UCSD-AML1 (cell line): ENCODE measurements around the gene IL4I1.

ENCODE experiments used
- DNase-seq: peaks from one replicate; lab custom pipeline; 2025; ENCODE audit not compliant: unreplicated experiment; lab: John Stamatoyannopoulos, UW

IL4I1 gene

GRCh38 chr19:49879243-49879963, 17.3 kb downstream of the IL4I1 start:
- DNase-seq: no peak

DNA sequence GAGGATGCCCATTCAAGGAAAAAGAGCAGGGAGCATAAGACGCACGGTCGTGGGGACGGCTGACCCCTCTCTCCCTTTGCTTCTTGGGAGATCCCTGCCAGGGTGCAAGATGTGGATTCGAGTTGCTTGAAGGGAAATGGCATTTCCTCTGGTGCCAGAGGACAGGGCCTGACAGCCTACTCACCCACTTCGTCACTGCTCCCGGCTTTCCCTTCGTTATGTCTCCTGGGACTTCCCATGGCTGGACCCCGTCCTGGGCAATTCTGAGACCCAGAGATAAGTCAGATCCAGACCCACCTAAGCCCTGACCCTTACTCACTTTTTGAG, 18.0 kb downstream of the IL4I1 start:
- no peak for DNase-seq

GRCh38 chr19:49877879-49878743, 18.6 kb downstream of the IL4I1 start:
- DNase-seq: peak; percentile 98

DNA sequence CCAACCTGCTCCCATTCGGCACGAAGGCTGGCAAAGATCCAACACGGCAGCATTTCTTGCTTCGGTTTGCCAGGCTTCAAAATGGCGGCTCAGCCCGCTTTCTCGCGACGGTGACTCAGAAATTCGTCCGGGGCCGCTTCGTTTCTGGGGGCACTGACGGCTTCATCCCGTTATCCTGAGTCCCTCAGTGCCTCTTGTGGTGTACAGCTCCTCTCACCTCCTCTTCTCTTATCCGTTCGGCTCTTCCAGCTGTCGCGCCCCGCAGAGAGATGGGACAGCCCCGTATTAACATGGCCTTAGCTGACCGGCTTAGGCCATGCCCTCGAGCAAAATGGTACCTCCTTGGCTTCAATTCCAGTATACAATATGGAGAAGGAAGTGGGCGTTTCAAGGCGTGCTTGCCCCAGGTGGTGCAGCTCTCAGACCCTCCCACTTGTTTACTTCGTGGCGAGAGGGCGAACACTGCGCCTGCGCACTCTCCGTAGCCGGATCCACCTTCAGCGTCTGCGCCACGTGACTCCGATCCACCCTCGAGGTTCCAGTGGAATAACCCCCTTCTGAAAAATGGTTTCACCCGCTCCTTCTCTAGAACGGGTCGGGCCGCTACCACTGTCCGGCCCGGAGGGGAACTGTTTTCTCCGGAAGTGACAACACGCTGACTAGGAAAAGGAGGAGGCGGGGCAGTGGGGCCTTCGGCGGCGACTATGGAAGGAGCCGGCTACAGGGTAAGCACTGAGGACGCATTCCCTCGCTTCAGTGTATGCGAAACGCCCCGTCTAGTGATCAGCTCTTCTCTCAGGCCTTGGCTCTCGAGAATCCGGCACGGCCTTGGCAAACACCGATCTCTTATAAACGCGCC, 19.4 kb downstream of the IL4I1 start, which contains the start of the genes AKT1S1 and TBC1D17:
TSS of gene AKT1S1 (minus strand) at position 336 of the 859 bp plus-strand sequence. CDS start 4,060 bp downstream, outside the sequence.
TSS of gene TBC1D17 (plus strand) at position 683 of the 859 bp plus-strand sequence. CDS start at position 705, 22 bp downstream.
- DNase-seq: peak; percentile 99

GRCh38 chr19:49876422-49877019, 20.2 kb downstream of the IL4I1 start:
- peak; percentile 98 for DNase-seq

DNA sequence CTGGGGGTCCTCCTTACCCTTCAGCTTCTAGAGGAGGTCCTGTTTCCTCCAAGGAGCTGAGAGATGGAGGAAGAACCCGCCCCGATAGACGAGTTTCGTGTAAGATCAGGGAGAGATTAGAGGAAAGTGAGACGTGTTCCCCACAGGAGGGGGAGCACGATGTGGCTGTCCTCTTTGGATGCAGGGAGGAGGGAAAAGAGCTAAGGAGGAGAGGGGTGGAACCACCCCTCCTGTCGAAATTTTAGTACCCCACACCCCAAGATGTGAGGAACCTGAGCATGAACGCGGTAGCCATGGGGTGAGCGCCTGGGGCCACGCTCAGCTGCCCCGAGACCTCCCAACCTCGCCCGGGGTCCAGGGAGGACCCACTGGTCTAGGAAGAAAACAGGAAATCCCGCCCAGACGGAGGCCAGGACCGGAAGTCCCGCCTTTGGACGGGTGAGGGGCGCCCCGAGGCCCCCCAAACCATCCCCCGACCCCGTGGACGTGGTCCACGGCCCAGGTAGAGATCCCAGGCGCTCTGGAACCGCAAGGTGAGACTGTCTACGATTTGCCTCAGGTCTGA, 20.7 kb downstream of the IL4I1 start:
- DNase-seq: peak; percentile 65

DNA sequence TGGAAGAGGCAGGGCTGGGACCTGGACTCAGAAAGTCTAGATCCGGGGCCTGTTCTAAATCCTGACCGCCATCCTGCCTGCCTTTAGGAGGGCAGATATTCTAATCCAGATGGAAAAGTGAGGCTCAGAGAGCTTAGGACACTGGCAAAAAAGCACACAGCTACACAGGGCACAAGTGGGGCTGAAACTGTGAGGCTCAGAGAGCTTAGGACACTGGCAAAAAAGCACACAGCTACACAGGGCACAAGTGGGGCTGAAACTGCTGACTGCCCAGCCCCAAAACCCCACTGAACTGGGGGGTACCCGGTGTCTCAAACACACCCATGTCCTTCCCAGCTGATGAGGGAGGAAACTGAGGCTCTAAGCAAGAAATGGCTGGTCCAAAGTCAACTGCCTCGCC, 21.5 kb downstream of the IL4I1 start:
- no peak for DNase-seq

GRCh38 chr19:49874503-49875157, 22.1 kb downstream of the IL4I1 start:
- DNase-seq: no peak

DNA sequence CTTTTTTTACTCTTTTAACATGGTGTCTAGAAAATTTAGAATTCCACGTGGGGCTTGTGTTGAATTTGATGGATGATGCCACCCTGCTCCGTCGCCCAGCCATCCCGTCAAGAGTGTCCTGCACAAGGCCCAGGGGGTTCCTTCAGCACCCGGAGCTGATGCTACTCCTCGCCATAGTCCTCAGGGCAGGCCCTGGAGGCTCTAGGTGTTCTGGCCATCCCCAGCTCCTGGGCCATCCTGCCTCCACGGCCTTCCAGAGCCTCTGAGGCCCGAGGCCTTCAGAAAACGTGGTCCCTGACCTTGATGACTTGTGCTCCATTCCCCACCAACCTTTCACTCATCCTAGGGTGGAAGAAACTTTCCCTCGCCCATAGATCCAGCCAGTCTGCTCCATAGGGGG, 22.9 kb downstream of the IL4I1 start:
- DNase-seq: no peak

DNA sequence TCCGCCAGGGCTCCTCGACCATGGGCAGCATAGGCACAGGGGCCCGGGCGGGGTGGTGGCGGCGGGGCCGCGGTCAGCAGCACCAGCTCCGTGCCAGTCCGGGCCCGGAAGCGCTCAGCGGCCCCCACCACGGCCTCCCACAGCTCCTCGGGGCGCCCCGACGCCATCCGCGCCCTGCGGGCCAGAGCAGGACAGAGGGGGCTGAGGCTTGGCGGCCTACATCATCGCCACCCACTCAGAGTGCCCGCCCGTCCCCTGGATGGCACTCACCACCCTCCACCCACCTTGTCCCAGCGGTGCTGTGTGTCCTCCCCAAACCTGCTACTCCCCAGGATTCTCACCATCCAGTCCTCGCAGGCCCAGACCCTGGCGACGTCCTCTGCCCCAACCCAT, 23.6 kb downstream of the IL4I1 start:
- DNase-seq: no peak

DNA sequence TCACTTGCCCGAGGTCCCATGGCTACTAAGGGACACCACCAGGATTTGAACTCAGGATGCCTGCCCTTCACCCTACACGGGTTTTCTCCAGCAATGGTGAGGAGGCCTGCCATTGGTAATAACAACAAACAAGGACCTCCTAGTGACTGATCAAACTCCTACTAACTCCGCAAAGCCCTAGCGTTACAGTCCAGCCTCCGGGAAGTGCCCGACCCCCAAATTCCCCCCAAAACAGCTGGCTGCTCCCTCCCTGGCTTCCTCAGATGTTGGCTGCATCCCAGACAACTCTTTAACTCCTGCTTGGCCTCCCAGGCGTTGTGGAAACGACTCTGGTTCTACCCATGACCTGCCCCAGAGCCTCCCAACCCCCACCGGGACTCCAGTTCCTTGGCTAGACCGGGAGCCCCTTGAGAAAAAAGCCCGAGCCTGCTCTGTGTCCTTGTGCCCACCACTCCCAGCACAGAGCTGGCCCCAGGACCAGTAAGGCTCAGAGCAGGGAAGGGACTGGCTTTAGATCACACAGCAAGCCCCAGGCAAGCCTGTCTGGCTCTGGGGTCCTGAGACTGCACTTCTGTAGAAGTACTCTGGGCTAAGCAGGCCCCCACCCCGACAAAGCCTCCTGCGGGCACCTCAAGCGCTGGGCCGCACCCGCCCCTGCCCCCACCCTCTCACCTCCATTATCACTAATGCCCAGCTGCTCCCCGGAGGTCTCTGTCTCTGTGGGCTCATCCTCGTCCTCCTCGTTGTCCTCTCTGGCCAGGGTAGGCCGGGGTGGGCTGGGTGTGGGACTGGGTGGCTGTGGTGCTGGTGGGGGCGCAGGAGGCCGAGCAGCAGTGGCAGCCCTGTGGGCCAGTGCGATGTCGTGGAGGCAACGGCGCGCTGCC, 24.2 kb downstream of the IL4I1 start:
- DNase-seq: no peak

DNA sequence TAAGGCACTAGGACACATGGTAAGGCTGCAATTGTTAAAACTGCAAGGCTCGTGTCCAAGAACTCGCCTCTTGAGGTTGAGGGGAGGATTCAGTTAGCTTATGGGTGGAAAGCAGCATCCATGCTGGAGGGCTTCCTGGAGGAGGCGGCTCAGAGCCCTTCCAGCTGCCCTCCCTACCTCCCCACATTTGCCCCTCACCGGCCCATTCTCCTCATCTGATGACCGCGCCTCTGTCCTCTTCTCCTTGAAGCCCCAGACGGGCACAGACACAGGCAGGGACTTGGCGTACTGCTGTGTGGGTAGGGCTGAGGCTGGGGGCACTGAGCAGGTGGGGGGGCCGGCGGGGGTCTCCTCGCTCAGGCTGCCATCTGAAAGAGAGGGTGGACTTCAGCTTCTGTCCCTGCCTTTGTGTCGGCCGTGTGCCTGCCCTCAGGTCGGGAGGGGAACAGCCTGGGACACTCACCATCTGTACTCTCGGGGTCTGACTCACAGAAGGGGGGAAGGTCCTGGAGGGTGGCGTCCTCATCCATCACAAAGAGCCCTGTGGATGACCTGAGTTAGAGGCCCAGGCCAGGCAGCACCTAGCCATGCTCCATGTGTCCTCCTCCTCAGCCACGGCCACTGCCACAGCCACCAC, 25.2 kb downstream of the IL4I1 start:
- DNase-seq: no peak

DNA sequence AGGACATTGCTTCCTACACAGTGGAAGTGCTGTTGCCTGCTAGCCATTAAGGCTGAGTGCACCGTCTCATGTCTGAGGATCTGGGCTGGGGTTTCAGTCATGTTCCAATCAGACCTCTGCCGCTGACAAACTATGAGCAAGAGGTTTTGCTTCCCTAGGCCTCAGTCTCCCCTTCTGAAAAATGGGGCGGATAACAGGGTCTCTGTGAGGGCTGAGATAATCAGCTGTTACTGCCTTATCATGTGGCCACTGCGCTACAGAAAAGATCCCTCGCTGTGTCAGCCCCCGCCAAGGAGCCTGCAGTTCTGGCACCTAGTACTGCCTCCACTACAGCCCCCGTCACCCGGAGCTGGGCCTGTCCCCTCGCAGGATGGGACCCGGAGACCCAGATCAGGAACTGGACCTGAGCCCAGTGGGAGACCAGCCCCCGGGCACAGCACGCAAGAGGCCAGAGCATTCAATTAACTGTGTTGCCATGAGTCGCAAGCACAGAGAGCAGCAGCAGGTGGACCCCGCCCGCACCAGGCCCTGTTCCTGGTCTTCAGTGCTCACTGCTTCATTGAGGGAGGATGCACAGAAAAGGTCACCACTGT, 26.3 kb downstream of the IL4I1 start:
- DNase-seq: no peak

GRCh38 chr19:49869484-49870308, 27.0 kb downstream of the IL4I1 start:
- peak; percentile 95 for DNase-seq

DNA sequence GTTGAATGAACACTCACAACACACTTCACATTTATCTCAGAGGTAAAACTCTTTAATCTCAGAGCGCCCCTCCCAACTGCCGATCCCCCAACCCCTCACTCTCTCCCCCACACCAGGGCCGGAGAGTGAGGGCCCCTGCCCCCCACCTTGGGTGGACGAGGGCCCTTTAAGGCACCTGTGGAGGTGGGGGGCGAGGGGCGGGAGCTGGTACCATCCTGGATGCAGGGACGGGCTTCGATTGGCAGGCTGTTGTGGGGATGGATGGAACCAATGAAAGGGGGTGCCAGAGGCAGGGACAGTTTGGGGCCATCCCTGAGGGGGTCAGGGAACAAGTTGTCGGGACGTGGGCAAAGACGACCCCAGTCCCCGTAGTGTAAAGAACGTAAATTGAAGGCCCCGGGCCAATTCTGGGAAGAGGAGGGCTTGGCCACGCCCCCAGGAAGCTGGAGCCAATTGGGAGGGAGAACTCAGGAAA, 27.6 kb downstream of the IL4I1 start:
- DNase-seq: no peak

- peak; percentile 93 for DNase-seq
These were observed 29.5 kb downstream of the IL4I1 start, which contains the start of gene PNKP for GRCh38 chr19:49866933-49867782. Gene PNKP, minus strand, starts transcription at chr19:49867576. Its CDS starts 372 bp downstream, at chr19:49867204.
